HepG2 (cell line): ENCODE data around the gene SUN5. TPM values are rescaled to one million over a fixed set of nuclear protein-coding genes. Genes with fewer than 3 reads are reported as not detected.

Experiments used
- EHMT2 ChIP-seq: fragments of 200-600 bp; sonication (generic); IDR thresholded peaks from 2 replicates; pipeline ENCODE4 v1.7.0; 2017; ENCODE audit warnings: antibody characterized with exemption, low read depth, low read length, borderline replicate concordance
- ESRRA ChIP-seq: sonication (generic); formaldehyde crosslinking; IDR thresholded peaks from 2 replicates; pipeline ENCODE4 v1.5.1; 2020; ENCODE audit warnings: mild to moderate bottlenecking, low read depth, missing genetic modification reagents
- HDAC6 ChIP-seq: fragments of 200-600 bp; sonication (generic); IDR thresholded peaks from 2 replicates; pipeline ENCODE4 v1.7.0; 2017; ENCODE audit warnings: mild to moderate bottlenecking, antibody characterized with exemption, low read length, low read depth
- MBD4 ChIP-seq: IDR thresholded peaks from 2 replicates; pipeline ENCODE4 v1.6.1; 2012; ENCODE audit warnings: low read length, inconsistent platforms, borderline replicate concordance
- RXRB ChIP-seq: IDR thresholded peaks from 2 replicates; pipeline ENCODE4 v1.6.1; 2016; ENCODE audit warnings: borderline replicate concordance, missing genetic modification reagents, missing compliant biosample characterization
- TBX2 ChIP-seq: sonication (generic); formaldehyde crosslinking; IDR thresholded peaks from 2 replicates; pipeline ENCODE4 v1.5.0; 2020; ENCODE audit warnings: missing genetic modification reagents, mild to moderate bottlenecking, borderline replicate concordance
- ZFP1 ChIP-seq: IDR thresholded peaks from 2 replicates; pipeline ENCODE4 v1.6.1; 2016
- ZNF20 ChIP-seq: sonication (generic); formaldehyde crosslinking; IDR thresholded peaks from 2 replicates; pipeline ENCODE4 v1.4.0; 2020; ENCODE audit warnings: mild to moderate bottlenecking, moderate library complexity, missing genetic modification reagents
- ZNF510 ChIP-seq: sonication (generic); formaldehyde crosslinking; IDR thresholded peaks from 2 replicates; pipeline ENCODE4 v1.4.0; 2020; ENCODE audit warnings: low read depth, mild to moderate bottlenecking, missing genetic modification reagents
- ZNF749 ChIP-seq: sonication (generic); formaldehyde crosslinking; IDR thresholded peaks from 2 replicates; pipeline ENCODE4 v1.8.0; 2022; ENCODE audit warnings: mild to moderate bottlenecking, missing genetic modification reagents, moderate library complexity, borderline replicate concordance
- ZSCAN21 ChIP-seq: sonication (generic); formaldehyde crosslinking; IDR thresholded peaks from 2 replicates; pipeline ENCODE4 v1.8.0; 2022; ENCODE audit warnings: mild to moderate bottlenecking, missing genetic modification reagents, moderate library complexity, borderline replicate concordance
- polyA plus RNA-seq, 8 experiments: library from polyadenylated mRNA; depleted of rRNA in 3 of 8; stranded (reverse) in 7 of 8; unstranded in 1 of 8; fragments of >200 nt; fragmentation: Illumina TruSeq in 4 of 8; extraction: Trizol in 4 of 8; gene quantifications; 2 replicates each; pipeline versions ENCODE4 v1.2.1 to v1.2.3, GENCODE V29; 2011 to 2016; ENCODE audit warnings: low read depth in 4 of 8, missing spikeins in 1 of 8, mixed read lengths in 1 of 8; ENCODE audit not compliant: insufficient read depth in 1 of 8
- total RNA-seq, 5 experiments: library from RNA; depleted of rRNA; stranded (reverse); fragments of >200 nt; fragmentation: Illumina TruSeq; extraction: Trizol; gene quantifications; 2 replicates each; pipeline ENCODE4 v1.2.3, GENCODE V29; 2016; ENCODE audit warnings: low read depth in 1 of 5
- TF ChIP-seq, protein P1 (sequence below): sonication (generic); formaldehyde crosslinking; IDR thresholded peaks from 2 replicates; pipeline ENCODE4 v1.4.0; 2020; ENCODE audit warnings: missing genetic modification reagents

Gene SUN5
- total and polyA plus RNA-seq, 2 of the 13 experiments (the other 11 are each of a cell fraction or from before 2014, with no cell fraction given) = not detected

GRCh38 chr20:33043731-33044181, 39.5 kb upstream of the SUN5 start (continued):
- peak; percentile 92 for TF ChIP-seq RXRB (CRISPR knock-in tag)
- no peak for TF ChIP-seq ZFP1 (CRISPR knock-in tag)
- TF ChIP-seq ZNF510 (CRISPR knock-in tag) = no peak
- TF ChIP-seq, protein P1, sequence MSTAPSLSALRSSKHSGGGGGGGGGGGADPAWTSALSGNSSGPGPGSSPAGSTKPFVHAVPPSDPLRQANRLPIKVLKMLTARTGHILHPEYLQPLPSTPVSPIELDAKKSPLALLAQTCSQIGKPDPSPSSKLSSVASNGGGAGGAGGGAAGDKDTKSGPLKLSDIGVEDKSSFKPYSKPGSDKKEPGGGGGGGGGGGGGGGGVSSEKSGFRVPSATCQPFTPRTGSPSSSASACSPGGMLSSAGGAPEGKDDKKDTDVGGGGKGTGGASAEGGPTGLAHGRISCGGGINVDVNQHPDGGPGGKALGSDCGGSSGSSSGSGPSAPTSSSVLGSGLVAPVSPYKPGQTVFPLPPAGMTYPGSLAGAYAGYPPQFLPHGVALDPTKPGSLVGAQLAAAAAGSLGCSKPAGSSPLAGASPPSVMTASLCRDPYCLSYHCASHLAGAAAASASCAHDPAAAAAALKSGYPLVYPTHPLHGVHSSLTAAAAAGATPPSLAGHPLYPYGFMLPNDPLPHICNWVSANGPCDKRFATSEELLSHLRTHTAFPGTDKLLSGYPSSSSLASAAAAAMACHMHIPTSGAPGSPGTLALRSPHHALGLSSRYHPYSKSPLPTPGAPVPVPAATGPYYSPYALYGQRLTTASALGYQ = no peak
- TF ChIP-seq ZNF20 (CRISPR knock-in tag) = no peak
- TF ChIP-seq ZNF749 (CRISPR knock-in tag) = no peak
- no peak; the same call in 1 of the 2 replicates for TF ChIP-seq EHMT2
- peak; percentile 54 for TF ChIP-seq ESRRA
- TF ChIP-seq TBX2 (CRISPR knock-in tag) = peak; percentile 63; the same call in 1 of the 2 replicates
- TF ChIP-seq ZSCAN21 (CRISPR knock-in tag) = no peak
- no peak for TF ChIP-seq HDAC6
- no peak for TF ChIP-seq MBD4
